Measurements from ENCODE around the gene TMCO5A. TPM values are rescaled to one million over a fixed set of nuclear protein-coding genes. Genes with fewer than 3 reads are reported as not detected.

The TMCO5A gene
- total RNA-seq, 1 experiment from 2014 or later: not detected

GRCh38 chr15:37931868-37932267 lies 2.6 kb upstream of the TMCO5A start:
- no peak for DNase-seq (ENCODE audit: low read depth, low spot score)
- intact Hi-C loops (cut with micrococcal nuclease; ENCODE audit: unreplicated experiment): no loop called here

GRCh38 chr15:37932549-37932948 lies 1.9 kb upstream of the TMCO5A start:
- POLR2A ChIA-PET: no interaction called here

More at GRCh38 chr15:37931868-37932267, 2.6 kb upstream of the TMCO5A start:
- ChIA-PET CTCF (no interaction called here), POLR2A (no interaction called here)
- no peak overlapping the region for H3K4me3 ChIP-seq (ENCODE audit: low read depth in 2 of 2, low read length in 2 of 2)
- no peak overlapping the region for H3K27ac ChIP-seq (ENCODE audit: low read length)
- no peaks in the 10 kb centered on the region for H3K9me3 ChIP-seq (ENCODE audit: control insufficient read depth, insufficient read depth, low read depth, low read length)
- in situ Hi-C loops (cut with HindIII; ENCODE audit: low pct_unique_long_range_greater_than_20kb, low sequenced_read_pairs): no loop called here
- TF ChIP-seq CTCF (IDR thresholded peaks at IDR 0.05): no peak
- no peak for TF ChIP-seq POLR2AphosphoS5 (IDR thresholded peaks at IDR 0.05; ENCODE audit: low read depth, low read length)
- TF ChIP-seq REST (IDR thresholded peaks at IDR 0.05; ENCODE audit: insufficient read depth in 1 of 2, low read depth in 2 of 2, low read length in 1 of 2): no peak
- no peak for TF ChIP-seq SIN3A (IDR thresholded peaks at IDR 0.05; ENCODE audit: borderline replicate concordance, insufficient read depth, low read depth, low read length)
- TF ChIP-seq TCF7L2 (IDR thresholded peaks at IDR 0.05; ENCODE audit: low read depth, low read length): no peak
- no peaks in the 10 kb centered on the region for H3K36me3 ChIP-seq (ENCODE audit: control insufficient read depth, insufficient read depth, low read length)
- no peaks in the 10 kb centered on the region for H3K4me1 ChIP-seq (ENCODE audit: control insufficient read depth, insufficient read depth, low read length)
- no peaks in the 10 kb centered on the region for H3K27me3 ChIP-seq (ENCODE audit: control insufficient read depth, insufficient read depth, low read length)
- no peak for ATAC-seq
- BruUV-seq (replicated peaks): no TSS peak

More at GRCh38 chr15:37932549-37932948, 1.9 kb upstream of the TMCO5A start:
- Histone ChIP-seq H3K4me3 (ENCODE audit: low read depth in 2 of 2, low read length in 2 of 2) (no peak overlapping the region), H3K27me3 (ENCODE audit: control insufficient read depth, insufficient read depth, low read length) (no peaks in the 10 kb centered on the region), H3K36me3 (ENCODE audit: control insufficient read depth, insufficient read depth, low read length) (no peaks in the 10 kb centered on the region), H3K4me1 (ENCODE audit: control insufficient read depth, insufficient read depth, low read length) (no peaks in the 10 kb centered on the region), H3K27ac (ENCODE audit: low read length) (no peak overlapping the region), H3K9me3 (ENCODE audit: control insufficient read depth, insufficient read depth, low read depth, low read length) (no peaks in the 10 kb centered on the region)
- no peak for TF ChIP-seq POLR2AphosphoS5 (IDR thresholded peaks at IDR 0.05; ENCODE audit: low read depth, low read length)
- no peak for TF ChIP-seq CTCF (IDR thresholded peaks at IDR 0.05)
- TF ChIP-seq REST (IDR thresholded peaks at IDR 0.05; ENCODE audit: insufficient read depth in 1 of 2, low read depth in 2 of 2, low read length in 1 of 2): no peak
- no peak for TF ChIP-seq TCF7L2 (IDR thresholded peaks at IDR 0.05; ENCODE audit: low read depth, low read length)
- no peak for TF ChIP-seq SIN3A (IDR thresholded peaks at IDR 0.05; ENCODE audit: borderline replicate concordance, insufficient read depth, low read depth, low read length)
- ATAC-seq: no peak
- no peak for DNase-seq (ENCODE audit: low read depth, low spot score)
- no TSS peak for BruUV-seq (replicated peaks)
- CTCF ChIA-PET: no interaction called here
- intact Hi-C loops (cut with micrococcal nuclease; ENCODE audit: unreplicated experiment) (no loop called here), in situ Hi-C loops (cut with HindIII; ENCODE audit: low pct_unique_long_range_greater_than_20kb, low sequenced_read_pairs) (no loop called here)

Data from Panc1 (cell line).